Endothelial cell of umbilical vein (primary cell): Measurements from ENCODE around the gene FRK. TPM values are rescaled to one million over a fixed set of nuclear protein-coding genes. Genes with fewer than 3 reads are reported as not detected.

Experiments used
- BruUV-seq: library from RNA; stranded (reverse); fragments of 400-500 nt; replicated peaks from 2 replicates; lab custom pipeline; 2021; lab: Mats Ljungman, UMichigan
- CTCF ChIA-PET: fragments of 300-600, 350-600 bp; sonication (Branson Sonifier 250); formaldehyde crosslinking; loops from one replicate; lab custom pipeline; 2021; ENCODE audit warnings: antibody characterized with exemption, inconsistent platforms; lab: Charles Lee
- POLR2A ChIA-PET: fragments of 300-600, 350-600 bp; sonication (Branson Sonifier 250); formaldehyde crosslinking; loops from one replicate; lab custom pipeline; 2021; ENCODE audit warnings: antibody characterized with exemption, inconsistent platforms; lab: Charles Lee
- DNase-seq: peaks from one replicate; pipeline ENCODE4 v3.0.0-alpha.2; 2011; ENCODE audit warnings: low read depth, low spot score
- FAIRE-seq: peaks from 2 replicates; lab custom pipeline; 2011; peaks lifted over from hg19 to GRCh38; lab: Jason Lieb, UNC
- H2AFZ ChIP-seq: 2 replicates; pipeline ENCODE4 v1.6.0; 2012; ENCODE audit warnings: low read depth, low read length, control low read depth, inconsistent platforms
- H3K27ac ChIP-seq: 2 replicates; pipeline ENCODE4 v1.5.1; 2011; ENCODE audit warnings: low read depth, mild to moderate bottlenecking, control low read depth, low read length, moderate library complexity; ENCODE audit not compliant: insufficient read depth
- H3K27me3 ChIP-seq, 2 experiments: 2 replicates each; pipeline versions ENCODE4 v1.6.0 to v1.6.1; 2011; ENCODE audit warnings: low read length in 2 of 2, mixed read lengths in 1 of 2; ENCODE audit not compliant: control insufficient read depth in 2 of 2, insufficient read depth in 2 of 2
- H3K36me3 ChIP-seq, 2 experiments: 2 replicates in 1 of 2; 3 replicates in 1 of 2; pipeline ENCODE4 v1.5.1; 2011; ENCODE audit warnings: low read length in 2 of 2, mild to moderate bottlenecking in 1 of 2, moderate library complexity in 1 of 2; ENCODE audit not compliant: control insufficient read depth in 2 of 2, insufficient read depth in 2 of 2; ENCODE audit errors: extremely low read depth in 1 of 2
- H3K4me1 ChIP-seq: 3 replicates; pipeline ENCODE4 v1.5.1; 2011; ENCODE audit warnings: mild to moderate bottlenecking, low read length; ENCODE audit not compliant: control insufficient read depth, insufficient read depth; ENCODE audit errors: extremely low read depth
- H3K4me2 ChIP-seq: 2 replicates; pipeline ENCODE4 v1.6.1; 2011; ENCODE audit warnings: low read length, control low read depth, mixed read lengths; ENCODE audit not compliant: insufficient read depth
- H3K4me3 ChIP-seq, 3 experiments: fragments of 200-600 bp in 1 of 3; sonication (generic), shearing (Covaris generic) in 1 of 3; replicated peaks in 1 of 3; 2 replicates each; pipeline ENCODE4 v1.5.1; 2011 to 2016; ENCODE audit warnings: control low read depth in 3 of 3, low read length in 3 of 3, mild to moderate bottlenecking in 2 of 3, inconsistent platforms in 1 of 3, low read depth in 1 of 3, moderate library complexity in 1 of 3; ENCODE audit not compliant: insufficient read depth in 1 of 3
- H3K79me2 ChIP-seq: 2 replicates; pipeline ENCODE4 v1.6.0; 2012; ENCODE audit warnings: low read length, inconsistent platforms; ENCODE audit not compliant: control insufficient read depth, insufficient read depth
- H3K9ac ChIP-seq: replicated peaks from 2 replicates; pipeline ENCODE3; 2011; ENCODE audit warnings: low read length, control low read depth; ENCODE audit not compliant: insufficient read depth; ENCODE audit errors: extremely low read depth
- H3K9me1 ChIP-seq: replicated peaks from 3 replicates; pipeline ENCODE4 v1.6.0; 2011; ENCODE audit warnings: mild to moderate bottlenecking, low read length; ENCODE audit not compliant: control insufficient read depth, insufficient read depth; ENCODE audit errors: extremely low read depth
- H3K9me3 ChIP-seq: replicated peaks from 2 replicates; pipeline ENCODE4 v1.5.1; 2012; ENCODE audit warnings: low read length, inconsistent platforms; ENCODE audit not compliant: control insufficient read depth, insufficient read depth
- H4K20me1 ChIP-seq: replicated peaks from 2 replicates; pipeline ENCODE3; 2011; ENCODE audit warnings: mild to moderate bottlenecking, low read length; ENCODE audit not compliant: control insufficient read depth, insufficient read depth; ENCODE audit errors: extremely low read depth
- CTCF ChIP-seq, 2 donors: IDR thresholded peaks; 1 replicate in 1 of 2; 2 replicates in 1 of 2; pipeline ENCODE4 v1.5.1; 2011; ENCODE audit warnings: low read length in 2 of 2, mild to moderate bottlenecking in 2 of 2, moderate library complexity in 2 of 2, control low read depth in 1 of 2, inconsistent platforms in 1 of 2, low read depth in 1 of 2; ENCODE audit not compliant: insufficient read depth in 1 of 2; ENCODE audit errors: extremely low read depth in 1 of 2
- FOS ChIP-seq: IDR thresholded peaks from 2 replicates; pipeline ENCODE4 v1.6.1; 2011; ENCODE audit warnings: mild to moderate bottlenecking, low read length, moderate library complexity, borderline replicate concordance; ENCODE audit not compliant: insufficient read depth
- GATA2 ChIP-seq: IDR thresholded peaks from 2 replicates; pipeline ENCODE4 v1.7.0; 2011; ENCODE audit warnings: low read depth, mild to moderate bottlenecking, moderate library complexity, mixed read lengths, low read length; ENCODE audit not compliant: insufficient read length, insufficient read depth
- JUN ChIP-seq: IDR thresholded peaks from 2 replicates; pipeline ENCODE4 v1.6.1; 2011; ENCODE audit warnings: borderline replicate concordance, low read depth; ENCODE audit not compliant: insufficient read length, insufficient read depth
- dilution Hi-C: fragments of 300-500 bp; cut with MboI; formaldehyde crosslinking; loops from one replicate; pipeline ENCODE4 v1.15.0; 2019; ENCODE audit warnings: low sequenced_read_pairs; ENCODE audit not compliant: extremely low pct_ligation_motif_present
- intact Hi-C: fragments of 100-400 bp; cut with micrococcal nuclease; formaldehyde crosslinking; loops from one replicate; pipeline ENCODE4 v1.10.0; 2022
- polyA plus RNA-seq, 4 experiments: library from polyadenylated mRNA; depleted of rRNA in 3 of 4; stranded (reverse) in 3 of 4; unstranded in 1 of 4; fragments of >200 nt; gene quantifications; 2 replicates each; pipeline versions ENCODE4 v1.2.1 to v1.2.3, GENCODE V29; 2011 to 2012; ENCODE audit warnings: missing spikeins in 1 of 4
- total RNA-seq: library from RNA; stranded (reverse); gene quantifications from 2 replicates; pipeline ENCODE4 v1.2.3, GENCODE V29; 2021

Gene FRK
- total and polyA plus RNA-seq, 2 donors (not counting 3 experiments of a cell fraction or from before 2014, with no cell fraction given): 0.01 TPM; not detected in 1

GRCh38 chr6:116078522-116078921 lies 17.8 kb upstream of the FRK start:
- BruUV-seq: no TSS peak
- H3K9me3 ChIP-seq: no peaks in the 10 kb centered on the region
- H3K36me3 ChIP-seq: no peaks in the 10 kb centered on the region
- TF ChIP-seq JUN (no peak), CTCF (IDR thresholded peaks at IDR 0.05; ENCODE audit: extremely low read depth in 1 of 2, insufficient read depth in 1 of 2, low read depth in 1 of 2, low read length in 2 of 2) (no peak), GATA2 (no peak), FOS (no peak)
- no peaks in the 10 kb centered on the region for H3K4me1 ChIP-seq
- no peaks in the 10 kb centered on the region for H4K20me1 ChIP-seq
- no peaks in the 10 kb centered on the region for H3K79me2 ChIP-seq
- peak; percentile 26 for FAIRE-seq
- ChIA-PET CTCF (interaction anchor here (1.1 to 1.3 kb wide), 2 partner anchors 19 to 67 kb away, joined by 4 to 11 read pairs; no protein-coding TSS in a partner anchor), POLR2A (no interaction called here)
- dilution Hi-C loops (no loop called here), intact Hi-C loops (no loop called here)
- H3K4me3 ChIP-seq: no peak overlapping the region
- no peak for DNase-seq
- H3K27ac ChIP-seq: no peak overlapping the region
- H3K4me2 ChIP-seq: no peak overlapping the region
- H2AFZ ChIP-seq: no peak overlapping the region
- no peaks in the 10 kb centered on the region for H3K9me1 ChIP-seq
- H3K27me3 ChIP-seq: peaks cover 0 to 1% of the 10 kb centered on the region in 2 experiments
- no peak overlapping the region for H3K9ac ChIP-seq
